ENCODE measurements around the gene SLC5A3. TPM values are rescaled to one million over a fixed set of nuclear protein-coding genes. Genes with fewer than 3 reads are reported as not detected.

Gene SLC5A3
- polyA plus RNA-seq, 3 donors from 2014 or later: 0.81 to 2.8 (median 1.9) TPM

DNA sequence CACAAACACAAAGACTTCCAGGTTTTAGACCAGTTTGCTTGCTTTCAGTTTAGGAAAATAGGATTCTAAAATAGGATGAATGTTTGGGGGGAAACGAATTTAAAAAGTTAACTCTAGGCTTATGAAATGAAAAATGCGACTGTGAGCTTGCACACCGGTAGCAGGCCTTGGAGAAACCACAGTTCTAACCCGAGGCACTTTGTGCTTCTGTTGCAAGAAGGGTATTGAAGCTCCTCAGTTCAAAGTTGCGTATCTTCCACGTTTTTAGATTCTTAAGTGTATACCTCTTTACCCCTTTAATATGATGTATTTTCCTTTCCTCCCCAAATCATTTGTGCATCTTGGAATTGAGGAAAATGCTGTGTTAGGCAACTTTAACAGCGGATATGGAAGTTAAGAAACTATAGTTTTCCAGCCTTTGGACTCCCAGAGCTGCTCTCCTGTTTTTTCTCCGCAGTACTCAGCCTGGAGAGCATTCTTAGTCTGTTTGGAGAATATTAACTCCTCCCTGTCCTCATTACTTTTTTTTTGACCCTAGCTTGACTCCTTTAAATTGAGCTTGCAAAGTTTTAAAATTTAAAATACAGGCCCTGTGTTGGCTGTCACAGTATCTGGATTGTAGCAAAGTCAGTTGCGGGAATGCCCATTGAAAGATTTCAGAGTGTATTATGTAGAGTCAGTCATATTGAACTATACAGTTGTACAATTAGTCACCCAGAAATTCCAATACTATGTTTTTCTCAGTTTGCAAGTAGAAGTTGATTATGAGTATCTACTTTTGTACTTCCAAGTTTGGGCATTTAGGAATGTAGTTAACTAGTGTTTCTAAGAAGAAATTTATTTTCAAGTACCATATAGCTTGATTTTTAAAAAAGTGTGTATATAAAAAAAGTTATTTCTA, 2.6 kb downstream of the SLC5A3 start:
- Mint-ChIP-seq H3K4me3 (peak overlapping the region; percentile 88 to 93 (median 92)), H3K27ac (peak overlapping the region; percentile 20 to 85 (median 72)), H3K36me3 (peaks cover 0 to 9% (median 0%) of the 10 kb centered on the region in 3 donors)

DNA sequence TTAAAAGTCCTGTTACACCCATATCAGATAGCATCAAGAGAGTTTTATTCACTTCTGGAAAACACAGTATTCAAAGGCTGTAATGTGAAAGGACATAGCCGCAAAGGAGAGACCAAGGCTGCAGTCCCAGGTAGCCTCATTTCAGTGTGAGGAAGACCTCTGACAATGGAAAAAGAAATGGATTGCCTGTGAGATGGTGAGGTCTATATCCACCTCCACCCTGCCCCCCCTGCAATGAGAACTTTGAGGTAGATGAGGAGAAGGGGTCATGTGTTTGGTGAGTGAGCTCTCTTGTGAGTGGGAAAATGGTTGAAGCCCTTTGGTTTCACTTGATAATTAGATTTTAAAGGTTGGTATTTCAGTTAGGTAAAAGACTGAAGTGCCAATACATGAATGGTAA, 3.5 kb downstream of the SLC5A3 start:
- H3K4me3 Mint-ChIP-seq: peak overlapping the region in 4 of 5 donors; percentile 17 to 93 (median 34)
- H3K9me3 Mint-ChIP-seq: no peaks in the 10 kb centered on the region
- H3K27ac Mint-ChIP-seq: peak overlapping the region in 5 of 6 donors; percentile 3 to 85 (median 55)
- H3K36me3 Mint-ChIP-seq: peaks cover 0 to 10% (median 0%) of the 10 kb centered on the region in 3 donors
- DNase-seq: no peak
- peaks cover 78 to 85% of the 10 kb centered on the region in 2 donors for H3K4me1 Mint-ChIP-seq
- peaks cover 8 to 18% (median 12%) of the 10 kb centered on the region in 3 donors for H3K27me3 Mint-ChIP-seq (ENCODE audit: low read depth in 3 of 3)

More for the DNA sequence above, 2.6 kb downstream of the SLC5A3 start:
- Mint-ChIP-seq H3K9me3 (no peaks in the 10 kb centered on the region), H3K4me1 (peaks cover 71 to 79% of the 10 kb centered on the region in 2 donors), H3K27me3 (ENCODE audit: low read depth in 3 of 3) (peaks cover 8 to 18% (median 12%) of the 10 kb centered on the region in 3 donors)
- DNase-seq: no peak

DNA sequence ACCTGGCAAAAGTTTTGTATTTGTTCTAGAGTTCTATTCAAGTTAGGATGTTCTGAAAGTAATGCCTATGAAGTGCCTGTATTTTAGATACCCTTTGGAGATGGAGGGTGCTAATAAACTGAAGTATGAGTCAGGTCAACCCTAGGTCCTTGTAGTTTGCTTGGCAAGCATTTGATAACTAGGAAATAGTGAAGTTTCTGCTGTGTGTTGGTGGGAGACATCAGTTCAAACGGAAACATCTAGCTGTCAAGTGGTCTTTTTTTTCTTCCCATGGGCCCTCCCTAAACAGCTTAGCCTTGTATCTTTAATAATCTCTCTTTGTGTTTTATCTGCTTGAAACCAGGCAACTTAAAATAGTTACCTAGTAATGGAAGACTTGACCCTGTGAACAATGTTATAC, 4.5 kb downstream of the SLC5A3 start:
- no peak for DNase-seq
- Mint-ChIP-seq H3K36me3 (peaks cover 0 to 12% (median 5%) of the 10 kb centered on the region in 3 donors), H3K27me3 (ENCODE audit: low read depth in 3 of 3) (peaks cover 4 to 11% (median 9%) of the 10 kb centered on the region in 3 donors), H3K4me1 (peaks cover 83 to 87% of the 10 kb centered on the region in 2 donors), H3K27ac (peak overlapping the region in 5 of 6 donors; percentile 10 to 85 (median 64)), H3K9me3 (no peaks in the 10 kb centered on the region), H3K4me3 (peak overlapping the region; percentile 51 to 75 (median 71))

DNA sequence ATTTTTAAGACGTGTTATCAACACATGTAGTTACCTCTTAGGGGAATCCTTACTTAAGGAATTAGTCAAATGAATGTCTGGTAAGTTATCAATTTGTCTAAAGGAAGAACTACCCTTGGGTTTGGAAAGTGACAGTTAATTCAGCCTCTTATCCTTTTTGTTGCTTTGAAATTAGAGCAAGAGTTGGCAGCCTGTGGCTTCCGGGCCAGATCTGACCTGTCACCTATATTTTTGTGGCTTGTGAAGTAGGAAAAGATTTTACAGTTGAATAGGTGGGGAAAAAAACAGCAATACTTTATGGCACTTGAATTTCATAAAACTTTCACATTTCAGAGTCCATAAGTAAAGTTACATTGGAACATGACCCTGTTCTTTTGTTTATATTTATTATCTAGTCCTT, 5.5 kb downstream of the SLC5A3 start:
- H3K27ac Mint-ChIP-seq: peak overlapping the region; percentile 19 to 85 (median 63)
- peaks cover 91 to 97% of the 10 kb centered on the region in 2 donors for H3K4me1 Mint-ChIP-seq
- peaks cover 4 to 11% (median 5%) of the 10 kb centered on the region in 3 donors for H3K27me3 Mint-ChIP-seq (ENCODE audit: low read depth in 3 of 3)
- peak overlapping the region; percentile 52 to 75 (median 71) for H3K4me3 Mint-ChIP-seq
- peak; percentile 43 to 49 (median 43) for DNase-seq
- H3K36me3 Mint-ChIP-seq: peaks cover 7 to 16% (median 12%) of the 10 kb centered on the region in 3 donors
- H3K9me3 Mint-ChIP-seq: no peaks in the 10 kb centered on the region

DNA sequence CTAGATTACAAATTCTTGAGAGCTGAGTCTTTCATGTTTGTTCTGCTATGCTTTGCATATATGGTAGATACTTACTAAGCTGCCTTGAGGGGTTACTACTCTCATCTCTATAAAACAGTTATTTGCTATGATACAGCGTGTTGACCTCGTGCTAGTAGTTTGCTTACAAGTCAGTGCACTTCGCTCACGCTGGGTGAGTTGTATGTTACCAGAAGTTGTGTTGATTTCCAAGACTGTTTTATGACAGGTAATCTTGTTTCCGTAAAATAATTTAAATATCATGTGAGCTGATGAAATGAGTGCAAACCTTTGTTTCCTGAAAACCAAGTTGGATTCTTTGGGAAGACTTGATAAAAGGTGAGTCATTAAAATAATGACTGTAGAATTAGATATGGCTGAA, 7.3 kb downstream of the SLC5A3 start:
- no peak for DNase-seq
- Mint-ChIP-seq H3K36me3 (peaks cover 7 to 17% (median 14%) of the 10 kb centered on the region in 3 donors), H3K9me3 (no peaks in the 10 kb centered on the region), H3K4me1 (peaks cover 81 to 90% of the 10 kb centered on the region in 2 donors), H3K27ac (no peak overlapping the region), H3K27me3 (ENCODE audit: low read depth in 3 of 3) (peaks cover 0 to 1% (median 0%) of the 10 kb centered on the region in 3 donors), H3K4me3 (peak overlapping the region in 1 of 5 donors; percentile 46)

DNA sequence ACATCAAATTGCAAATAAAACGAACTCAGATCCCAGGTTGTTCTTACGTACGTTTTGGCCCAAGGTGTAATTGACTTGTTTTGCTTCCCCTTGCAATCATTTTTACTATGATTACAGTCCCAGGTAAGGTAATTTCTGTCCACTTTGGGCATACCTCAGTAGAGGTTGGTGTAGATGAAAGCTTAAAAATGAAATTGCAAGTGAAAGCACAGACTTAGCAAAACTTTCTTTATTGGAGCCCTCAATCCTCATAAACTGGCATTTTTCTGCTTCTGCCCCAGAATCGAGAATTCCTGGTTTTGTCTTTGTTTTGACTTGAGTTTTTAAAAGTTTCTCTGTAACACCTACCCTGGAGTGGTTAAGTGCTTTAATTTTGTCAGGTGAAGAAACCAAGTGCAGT, 9.4 kb downstream of the SLC5A3 start:
- no peak overlapping the region for H3K4me3 Mint-ChIP-seq

DNA sequence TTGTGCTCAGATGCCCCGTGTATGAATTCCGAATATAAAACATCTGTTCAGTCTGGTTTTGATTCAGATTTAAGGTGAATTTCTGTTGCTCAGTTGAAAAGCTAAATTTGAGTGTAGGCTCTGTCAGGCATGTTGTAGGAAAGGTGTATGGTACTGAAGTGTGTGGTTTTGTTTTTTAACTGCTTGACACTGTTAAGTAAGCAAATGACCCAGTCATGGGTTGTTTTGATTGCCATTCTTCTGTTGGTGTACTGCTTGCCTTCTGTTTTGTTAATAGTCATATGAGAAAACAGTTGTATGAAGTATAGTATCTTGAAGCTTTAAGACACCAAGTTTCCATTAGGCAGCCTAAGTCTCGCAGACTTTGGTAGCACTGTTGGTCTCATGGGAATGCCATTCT, 10.0 kb downstream of the SLC5A3 start:
- Mint-ChIP-seq H3K27me3 (ENCODE audit: low read depth in 3 of 3) (peaks cover 0 to 1% (median 0%) of the 10 kb centered on the region in 3 donors), H3K9me3 (no peaks in the 10 kb centered on the region), H3K27ac (peak overlapping the region in 1 of 6 donors; percentile 5), H3K36me3 (peaks cover 7 to 17% (median 11%) of the 10 kb centered on the region in 3 donors), H3K4me3 (no peak overlapping the region), H3K4me1 (peaks cover 56 to 63% of the 10 kb centered on the region in 2 donors)
- no peak for DNase-seq

More for the DNA sequence above, 9.4 kb downstream of the SLC5A3 start:
- H3K27ac Mint-ChIP-seq: peak overlapping the region in 1 of 6 donors; percentile 5
- DNase-seq: no peak
- peaks cover 7 to 17% (median 14%) of the 10 kb centered on the region in 3 donors for H3K36me3 Mint-ChIP-seq
- peaks cover 0 to 1% (median 0%) of the 10 kb centered on the region in 3 donors for H3K27me3 Mint-ChIP-seq (ENCODE audit: low read depth in 3 of 3)
- no peaks in the 10 kb centered on the region for H3K9me3 Mint-ChIP-seq
- H3K4me1 Mint-ChIP-seq: peaks cover 62 to 69% of the 10 kb centered on the region in 2 donors

DNA sequence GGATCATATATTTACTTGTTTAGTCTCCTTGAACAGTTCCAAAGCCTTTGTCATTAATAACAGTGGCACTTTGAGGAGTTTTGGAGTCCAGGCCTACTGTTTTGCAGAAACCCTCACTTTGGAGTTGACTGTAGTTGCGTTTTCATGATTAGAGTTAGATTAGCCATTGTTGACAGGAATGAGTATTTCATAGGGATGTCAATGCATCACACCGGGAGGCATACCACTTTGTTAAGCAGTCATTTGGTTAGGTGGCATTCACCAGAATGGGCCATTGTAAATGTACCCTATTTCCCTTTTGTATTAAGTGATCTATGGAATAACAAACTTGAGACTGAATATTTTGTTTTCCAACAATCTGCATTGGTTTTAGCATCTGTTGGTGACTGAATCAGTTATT, 11.8 kb downstream of the SLC5A3 start:
- no peak for DNase-seq
- peak overlapping the region in 3 of 6 donors; percentile 23 to 43 (median 24) for H3K27ac Mint-ChIP-seq
- H3K36me3 Mint-ChIP-seq: peaks cover 7 to 17% (median 11%) of the 10 kb centered on the region in 3 donors
- H3K27me3 Mint-ChIP-seq (ENCODE audit: low read depth in 3 of 3): peaks cover 0 to 1% (median 0%) of the 10 kb centered on the region in 3 donors
- H3K4me3 Mint-ChIP-seq: no peak overlapping the region
- peaks cover 51 to 57% of the 10 kb centered on the region in 2 donors for H3K4me1 Mint-ChIP-seq
- no peaks in the 10 kb centered on the region for H3K9me3 Mint-ChIP-seq

DNA sequence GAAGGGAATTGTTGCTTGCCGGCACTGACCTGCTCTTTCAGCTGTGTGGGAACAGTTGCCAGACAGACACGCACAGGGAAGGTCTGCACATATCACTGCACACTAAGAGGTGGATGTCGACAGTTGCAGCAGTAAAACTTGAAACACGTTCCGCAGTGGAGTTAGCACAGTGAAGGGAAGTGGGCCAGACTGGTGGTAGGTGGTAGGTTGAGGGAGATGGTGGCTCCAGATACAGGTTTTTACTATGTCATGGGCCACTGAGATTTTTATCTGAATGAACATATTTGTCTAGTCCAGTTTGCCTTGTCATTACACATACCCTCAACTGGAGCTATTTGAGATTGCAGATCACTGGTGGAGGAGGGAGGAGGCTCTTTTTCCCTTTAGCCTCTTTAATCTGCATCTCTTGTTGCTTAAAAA, 13.5 kb downstream of the SLC5A3 start:
- Mint-ChIP-seq H3K9me3 (no peaks in the 10 kb centered on the region), H3K4me3 (no peak overlapping the region), H3K27me3 (ENCODE audit: low read depth in 3 of 3) (no peaks in the 10 kb centered on the region), H3K27ac (no peak overlapping the region), H3K4me1 (peaks cover 49 to 57% of the 10 kb centered on the region in 2 donors), H3K36me3 (peaks cover 7 to 17% (median 9%) of the 10 kb centered on the region in 3 donors)
- DNase-seq: peak; percentile 68 to 75 (median 72)

DNA sequence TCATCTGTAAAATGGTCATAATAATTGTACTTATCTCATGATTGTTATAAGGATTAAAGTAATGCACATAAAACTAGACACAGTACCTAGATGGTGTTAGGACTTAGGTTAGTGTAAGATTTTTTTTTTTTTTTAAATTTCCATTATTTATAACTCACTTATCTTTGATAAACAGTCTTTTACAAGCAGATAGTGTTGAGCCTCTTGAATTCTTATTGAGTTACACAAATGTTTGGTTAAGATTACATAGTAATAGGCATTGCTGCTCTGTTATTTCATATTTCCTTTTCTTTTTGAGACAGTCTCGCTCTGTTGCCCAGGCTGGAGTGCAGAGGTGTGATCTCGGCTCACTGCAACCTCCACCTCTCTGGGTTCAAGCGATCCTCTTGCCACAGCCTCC, 15.4 kb downstream of the SLC5A3 start:
- H3K27ac Mint-ChIP-seq: no peak overlapping the region
- peaks cover 45 to 57% of the 10 kb centered on the region in 2 donors for H3K4me1 Mint-ChIP-seq
- H3K27me3 Mint-ChIP-seq (ENCODE audit: low read depth in 3 of 3): no peaks in the 10 kb centered on the region
- H3K9me3 Mint-ChIP-seq: no peaks in the 10 kb centered on the region
- no peak for DNase-seq
- peaks cover 0 to 5% (median 4%) of the 10 kb centered on the region in 3 donors for H3K36me3 Mint-ChIP-seq
- no peak overlapping the region for H3K4me3 Mint-ChIP-seq

DNA sequence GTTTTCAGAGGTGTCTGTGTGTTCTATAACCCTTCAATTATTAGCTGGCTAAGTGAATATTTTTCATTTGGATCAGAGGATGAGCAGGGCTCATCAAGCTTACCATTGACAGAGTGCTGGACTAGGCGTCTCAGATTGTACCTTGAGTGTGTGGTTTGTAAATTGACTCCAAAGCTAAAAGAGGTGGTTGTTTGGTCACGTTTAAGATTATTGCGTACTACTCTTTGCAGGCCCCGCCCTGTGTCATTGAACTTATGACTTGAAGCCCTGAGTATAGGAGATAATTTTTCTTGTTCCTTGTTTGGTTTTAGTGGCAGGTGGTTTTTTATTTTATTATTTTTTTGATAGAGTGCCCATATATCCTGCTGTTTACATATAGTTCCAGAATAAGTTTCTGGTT, 17.7 kb downstream of the SLC5A3 start:
- H3K27me3 Mint-ChIP-seq (ENCODE audit: low read depth in 3 of 3): no peaks in the 10 kb centered on the region
- peak overlapping the region in 2 of 5 donors; percentile 12 to 15 for H3K4me3 Mint-ChIP-seq
- H3K9me3 Mint-ChIP-seq: no peaks in the 10 kb centered on the region
- peak overlapping the region in 3 of 6 donors; percentile 14 to 23 (median 16) for H3K27ac Mint-ChIP-seq
- DNase-seq: no peak
- H3K4me1 Mint-ChIP-seq: peaks cover 56 to 69% of the 10 kb centered on the region in 2 donors
- H3K36me3 Mint-ChIP-seq: peaks cover 0 to 18% (median 8%) of the 10 kb centered on the region in 3 donors

DNA sequence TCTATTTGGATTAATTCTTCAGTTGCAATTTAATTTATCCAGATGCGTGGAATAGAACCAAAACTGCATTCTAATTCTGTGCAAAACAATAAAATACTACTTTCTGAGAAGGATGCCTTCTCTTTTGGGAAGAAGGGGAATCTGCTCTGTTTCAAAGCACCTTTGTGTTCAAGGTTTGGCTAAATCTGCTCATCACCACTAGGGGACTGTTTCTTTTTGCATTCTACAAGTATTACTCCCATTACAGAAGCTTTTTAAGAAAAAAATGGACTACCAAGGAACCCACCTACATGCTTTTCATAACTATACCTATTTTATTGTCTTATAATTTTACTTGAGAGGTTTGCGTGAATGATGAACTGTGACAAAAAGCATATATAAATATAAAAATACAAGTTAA, 18.2 kb downstream of the SLC5A3 start:
- Mint-ChIP-seq H3K27ac (peak overlapping the region in 4 of 6 donors; percentile 14 to 47 (median 20)), H3K4me3 (peak overlapping the region in 1 of 5 donors; percentile 15), H3K36me3 (peaks cover 0 to 23% (median 9%) of the 10 kb centered on the region in 3 donors)

DNA sequence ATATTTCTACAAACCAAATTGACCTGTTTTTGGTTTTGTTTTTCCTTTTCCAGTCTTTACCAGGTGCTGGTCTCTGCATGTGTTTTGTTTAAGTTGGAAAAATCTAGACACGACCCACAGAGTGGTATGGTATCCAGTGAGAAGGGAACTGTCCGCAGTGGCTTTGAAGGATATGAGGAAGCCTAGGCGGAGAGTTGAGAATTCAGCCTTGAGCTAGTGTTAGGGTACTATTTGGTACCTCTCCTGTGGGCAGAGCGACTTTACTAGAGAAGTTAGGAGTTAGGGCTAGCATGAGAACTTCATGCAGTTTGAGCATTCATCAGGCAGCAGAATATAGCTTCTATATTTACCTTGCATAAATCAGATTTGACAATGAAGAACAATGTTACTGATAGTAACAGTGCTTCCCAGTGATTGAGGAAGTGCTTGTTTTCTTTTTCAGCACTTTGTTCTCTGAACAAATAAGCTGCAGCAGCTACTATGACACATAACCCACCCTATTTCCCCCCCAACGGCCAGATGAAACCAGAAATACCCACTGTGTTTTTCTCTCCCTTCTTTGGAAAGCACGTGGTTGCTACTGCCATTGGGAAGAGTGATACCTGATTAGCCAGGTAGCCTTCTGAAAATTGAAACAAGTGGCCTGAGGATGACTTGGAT, 19.0 kb downstream of the SLC5A3 start:
- H3K9me3 Mint-ChIP-seq: no peaks in the 10 kb centered on the region
- H3K4me1 Mint-ChIP-seq: peaks cover 61 to 83% of the 10 kb centered on the region in 2 donors
- H3K27ac Mint-ChIP-seq: peak overlapping the region in 5 of 6 donors; percentile 3 to 61 (median 53)
- H3K27me3 Mint-ChIP-seq (ENCODE audit: low read depth in 3 of 3): no peaks in the 10 kb centered on the region
- peaks cover 0 to 28% (median 14%) of the 10 kb centered on the region in 3 donors for H3K36me3 Mint-ChIP-seq
- DNase-seq: no peak
- H3K4me3 Mint-ChIP-seq: peak overlapping the region in 4 of 5 donors; percentile 14 to 44 (median 35)

More for the DNA sequence above, 18.2 kb downstream of the SLC5A3 start:
- Mint-ChIP-seq H3K4me1 (peaks cover 58 to 75% of the 10 kb centered on the region in 2 donors), H3K9me3 (no peaks in the 10 kb centered on the region), H3K27me3 (ENCODE audit: low read depth in 3 of 3) (no peaks in the 10 kb centered on the region)
- no peak for DNase-seq

Measured in immature natural killer cell (primary cell).